ENCODE measurements around the gene CHST15.

CHST15 gene

DNA sequence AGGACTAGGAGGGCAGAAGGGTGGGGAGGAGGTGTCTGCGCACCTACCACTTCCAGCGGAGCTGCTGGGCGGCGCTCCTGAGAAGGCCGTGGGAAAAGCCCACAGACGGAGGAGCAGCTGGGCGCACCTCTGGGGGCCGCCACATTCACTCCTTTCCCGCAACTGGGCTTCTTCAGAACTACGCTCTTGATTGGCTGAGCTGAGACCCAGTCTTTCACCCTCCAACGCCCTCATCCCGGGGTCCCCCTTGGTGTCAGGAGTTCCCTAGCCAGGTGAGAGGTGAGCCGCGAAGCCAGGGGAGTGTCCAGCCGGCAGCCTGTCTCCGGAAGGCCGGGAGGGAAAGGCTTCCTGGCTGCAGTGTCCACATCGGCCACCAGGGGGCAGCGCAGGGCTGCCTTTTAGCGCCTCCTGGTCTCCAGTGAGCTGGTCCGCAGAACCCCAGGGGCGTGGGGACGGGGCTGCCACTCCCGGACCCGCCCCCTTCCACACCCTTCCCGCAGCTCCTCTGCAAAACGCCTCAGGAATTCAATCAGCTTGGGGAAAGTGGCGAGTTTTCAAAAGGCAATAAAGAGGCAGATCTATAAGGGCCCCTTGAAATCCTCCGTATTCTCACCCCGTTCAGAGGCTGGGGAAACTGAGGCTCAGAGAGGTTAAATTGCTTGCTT lies 98.8 kb downstream of the CHST15 start:
- peak; percentile 71 for DNase-seq

DNA sequence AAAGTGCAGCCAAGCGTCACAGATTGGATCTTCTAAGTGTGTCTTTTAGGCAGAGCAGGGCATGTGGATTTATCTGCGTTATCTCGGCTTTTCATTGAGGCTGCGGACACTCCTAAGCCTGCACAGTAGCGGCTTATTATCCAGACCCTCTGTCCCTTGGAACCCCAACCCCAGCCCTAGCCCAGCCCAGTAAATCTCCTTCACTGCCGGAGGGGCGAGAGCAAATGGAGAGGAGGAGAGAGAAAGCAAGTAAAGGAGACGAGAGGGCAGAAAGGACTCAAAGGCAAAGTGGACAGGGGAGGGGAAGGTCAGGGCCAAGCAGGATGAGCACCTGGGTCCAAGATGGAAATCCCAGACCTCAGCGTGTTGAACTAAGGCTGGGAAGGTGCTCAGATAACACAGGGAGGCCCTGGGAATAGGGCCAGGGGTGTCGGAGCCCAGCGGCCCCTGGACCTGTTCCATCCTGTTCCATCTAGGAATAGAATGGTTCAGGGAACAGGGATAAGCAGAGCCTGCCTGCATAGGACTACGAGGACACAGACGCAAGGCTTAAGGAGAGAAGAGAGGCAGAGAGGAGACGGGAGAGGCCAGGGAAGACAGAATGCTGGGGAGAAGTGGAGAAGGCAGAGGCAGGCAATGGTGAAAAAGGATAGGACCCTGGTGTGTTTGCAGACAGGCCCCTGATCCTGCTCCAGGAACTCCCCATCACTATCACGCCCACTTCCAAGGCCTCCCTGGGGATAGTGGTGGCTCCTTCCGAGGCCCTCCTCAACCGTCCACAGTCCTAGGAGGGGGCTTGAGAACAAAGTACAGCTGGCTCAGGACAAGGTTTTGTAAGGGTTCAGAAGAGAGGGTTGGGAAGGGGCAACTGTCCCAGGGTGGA lies 99.6 kb downstream of the CHST15 start:
- no peak for DNase-seq

GRCh38 chr10:123991611-123992570 lies 101.5 kb downstream of the CHST15 start:
- DNase-seq = no peak

- DNase-seq = no peak
These were observed 102.5 kb downstream of the CHST15 start for GRCh38 chr10:123990889-123991288.

DNA sequence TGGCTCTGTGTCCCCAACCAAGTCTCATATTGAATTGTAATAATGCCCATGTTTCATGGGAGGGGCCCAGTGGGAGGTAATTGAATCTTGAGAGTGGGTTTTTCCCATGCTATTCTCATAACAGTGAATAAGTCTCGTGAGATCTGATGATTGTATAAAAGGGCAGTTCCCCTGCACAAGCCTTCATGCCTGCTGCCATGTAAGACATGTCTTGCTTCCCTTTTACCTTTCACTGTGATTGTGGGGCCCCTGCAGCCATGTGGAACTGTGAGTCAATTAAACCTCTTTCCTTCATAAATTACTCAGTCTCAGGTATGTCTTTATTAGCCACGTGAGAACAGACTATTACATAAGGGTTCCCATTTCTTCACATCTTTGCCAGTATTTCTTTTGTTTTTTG lies 104.7 kb downstream of the CHST15 start:
- DNase-seq = no peak

- DNase-seq = no peak
These were observed 106.7 kb downstream of the CHST15 start for GRCh38 chr10:123986736-123987135.

- DNase-seq = no peak
These were observed 119.0 kb downstream of the CHST15 start for GRCh38 chr10:123974406-123974805.

- no peak for DNase-seq
These were observed 120.7 kb downstream of the CHST15 start for GRCh38 chr10:123972481-123973401.

DNA sequence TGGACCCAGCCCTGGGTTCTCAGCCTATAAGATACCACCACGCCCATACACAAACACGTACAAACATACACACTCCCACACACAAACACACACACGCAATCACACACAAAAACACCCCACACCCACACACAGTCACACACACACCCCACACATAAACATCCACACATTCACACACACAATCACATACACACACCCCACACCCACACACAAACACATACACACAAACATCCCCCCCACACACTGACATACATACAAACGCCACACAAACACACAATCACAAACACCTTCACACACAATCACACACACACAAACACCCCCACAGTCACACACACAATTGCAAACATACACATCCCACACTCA lies 122.5 kb downstream of the CHST15 start:
- DNase-seq = no peak

DNA sequence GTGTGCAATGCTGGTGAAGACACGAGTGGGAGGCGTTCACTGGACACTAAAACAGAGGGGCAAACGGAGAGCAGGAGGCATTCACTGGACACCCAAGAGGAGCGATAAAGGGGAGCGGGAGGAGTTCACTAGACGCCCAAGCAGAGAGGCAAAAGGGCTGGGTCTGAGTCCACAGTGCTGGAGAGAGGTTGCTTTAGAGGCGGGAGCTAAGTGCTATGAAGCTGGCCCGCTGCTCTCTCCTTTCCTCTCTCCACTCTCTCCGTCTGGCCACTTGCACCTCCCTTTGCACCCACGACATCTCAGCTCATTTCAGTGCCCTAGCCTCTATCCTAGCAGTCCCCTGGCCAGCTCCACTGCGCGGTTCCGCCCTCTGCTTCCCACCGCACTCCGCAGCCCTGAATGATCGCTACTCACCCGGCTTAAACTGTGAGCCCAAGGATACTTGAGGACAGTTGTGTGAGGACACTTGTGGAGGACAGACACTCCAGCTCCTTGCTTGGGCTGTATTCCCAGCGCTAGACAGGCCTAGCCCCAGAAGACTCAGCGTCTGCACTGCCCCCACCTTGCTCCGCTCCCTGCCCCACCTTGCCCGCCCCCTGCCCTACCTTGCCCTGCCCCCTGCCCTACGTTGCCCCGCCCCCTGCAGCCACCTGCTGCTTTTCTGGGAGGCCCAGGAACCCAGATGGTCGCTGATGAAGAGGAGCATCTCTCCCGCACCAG lies 123.0 kb downstream of the CHST15 start:
- DNase-seq = no peak

GRCh38 chr10:123967626-123968243 lies 125.7 kb downstream of the CHST15 start:
- no peak for DNase-seq

DNA sequence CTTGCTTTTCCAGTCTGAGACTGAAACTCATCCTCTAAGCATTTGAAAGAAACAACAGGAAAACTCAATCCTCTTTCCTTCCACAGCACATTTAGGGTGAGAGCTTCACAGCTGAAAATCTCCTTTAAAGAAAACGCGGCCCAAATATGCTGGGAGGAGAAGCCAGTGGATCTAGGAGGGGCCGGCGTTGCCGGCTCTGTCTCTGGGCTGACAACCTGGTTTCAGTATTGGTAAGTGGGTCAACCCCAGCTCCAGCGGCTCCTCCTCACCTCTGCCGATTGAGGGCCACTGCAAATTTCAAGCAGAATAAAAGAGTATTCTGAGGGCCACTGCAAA lies 126.5 kb downstream of the CHST15 start:
- no peak for DNase-seq

- no peak for DNase-seq
These were observed 127.2 kb downstream of the CHST15 start for GRCh38 chr10:123965973-123966895.

DNA sequence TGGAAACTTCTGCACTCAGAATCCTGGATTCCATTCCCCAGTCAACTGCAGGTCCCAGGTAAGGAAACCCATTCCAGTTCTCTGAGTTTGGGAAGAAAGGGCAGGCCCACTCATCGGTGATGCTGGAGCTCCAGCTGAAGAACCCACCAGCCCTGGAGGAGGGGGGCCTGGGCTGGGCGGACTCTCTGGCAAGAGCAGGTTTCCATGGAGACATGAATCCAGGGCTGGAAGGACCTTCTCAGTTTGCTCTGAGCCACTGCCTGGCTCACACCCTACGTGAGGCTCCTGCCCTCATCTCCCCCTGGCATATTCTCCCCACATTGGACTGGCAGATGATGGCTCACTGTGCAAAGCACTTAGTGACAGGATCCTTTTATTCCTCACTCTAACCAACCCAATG lies 128.4 kb downstream of the CHST15 start:
- no peak for DNase-seq

DNA sequence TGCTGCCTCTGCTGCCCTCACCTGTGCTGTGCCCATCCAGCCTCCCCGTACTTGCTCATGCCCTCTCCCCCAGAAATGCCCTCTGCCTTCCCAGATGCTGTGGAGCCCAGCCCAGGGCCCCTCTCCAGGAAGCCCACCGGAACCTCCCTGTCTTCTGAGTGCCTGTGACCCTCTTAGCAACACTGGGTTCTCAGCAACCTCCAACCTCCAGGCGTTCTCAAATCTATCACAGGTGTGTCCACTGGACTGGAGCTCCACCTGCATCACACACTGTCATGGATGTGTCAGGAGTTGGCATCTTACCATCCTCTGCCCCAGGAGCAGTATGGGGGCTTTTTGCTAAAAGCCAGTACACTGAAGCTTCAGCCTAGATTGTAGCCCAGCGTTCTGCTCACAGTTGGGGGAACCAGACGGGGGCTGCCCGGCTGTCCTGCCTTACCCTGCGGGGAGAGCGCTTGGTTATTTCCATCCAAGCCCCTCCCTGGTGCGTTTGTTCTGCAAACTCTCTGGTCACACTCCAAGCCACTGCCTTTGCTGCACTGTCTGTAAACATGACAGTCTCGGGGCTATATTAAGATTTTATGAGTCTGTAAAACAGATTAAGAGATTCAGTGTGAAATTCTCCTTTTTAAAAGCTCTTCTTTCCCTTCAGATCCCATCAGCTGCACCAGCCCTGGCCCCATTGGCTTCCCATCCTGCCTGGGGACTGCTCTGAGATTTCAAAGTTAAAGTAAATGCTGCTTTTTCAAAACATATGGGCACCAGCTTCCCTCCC lies 130.5 kb downstream of the CHST15 start:
- no peak for DNase-seq

DNA sequence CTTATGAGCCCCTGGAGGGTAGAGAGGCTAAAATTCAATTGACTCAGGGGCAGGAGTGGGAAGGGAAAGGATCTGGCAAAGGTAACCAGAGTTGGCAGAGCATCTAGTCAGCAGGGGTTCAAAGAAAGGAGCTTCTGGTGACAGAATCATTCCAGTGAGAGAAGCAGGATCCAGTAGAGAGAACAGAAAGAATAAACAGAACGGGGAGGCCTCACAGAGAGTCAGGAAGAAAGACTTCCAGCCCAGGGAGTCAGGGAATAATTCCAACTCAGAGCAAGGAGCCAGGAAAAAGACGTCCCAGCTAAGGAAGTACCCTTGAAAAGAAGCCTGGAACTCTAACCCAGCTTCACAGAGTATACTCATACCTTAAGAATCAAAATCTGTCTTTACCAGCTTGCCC lies 135.2 kb downstream of the CHST15 start:
- DNase-seq = no peak

Measured in KG1 (cell line).